Coronary artery (tissue), 2 donors: ENCODE results near the gene NR2C1.

Experiments
- DNase-seq: peaks from one replicate; pipeline ENCODE4 v3.0.0-alpha.2; 2017; ENCODE audit warnings: low spot score
- H3K27ac ChIP-seq, 2 donors: fragments of 200-600 bp; sonication (generic); one replicate each; pipeline ENCODE4 v1.5.1; 2016 to 2019
- H3K4me3 ChIP-seq: fragments of 200-600 bp; sonication (generic); 2 replicates; pipeline ENCODE4 v1.5.1; 2016; ENCODE audit warnings: mild to moderate bottlenecking, moderate library complexity
- CTCF ChIP-seq: fragments of 200-600 bp; sonication (generic); IDR thresholded peaks from one replicate; pipeline ENCODE4 v1.5.1; 2019; ENCODE audit warnings: antibody characterized with exemption

The NR2C1 gene

GRCh38 chr12:95034750-95035149, 38.7 kb downstream of the NR2C1 start:
- no peak overlapping the region for H3K4me3 ChIP-seq
- no peak for TF ChIP-seq CTCF
- no peak for DNase-seq
- no peak overlapping the region for H3K27ac ChIP-seq

GRCh38 chr12:95022477-95022876, 50.9 kb downstream of the NR2C1 start:
- Histone ChIP-seq H3K4me3 (no peak overlapping the region), H3K27ac (no peak overlapping the region)
- no peak for TF ChIP-seq CTCF
- no peak for DNase-seq

GRCh38 chr12:95017482-95017881, 55.9 kb downstream of the NR2C1 start:
- no peak overlapping the region for H3K4me3 ChIP-seq
- TF ChIP-seq CTCF = no peak
- no peak for DNase-seq
- no peak overlapping the region for H3K27ac ChIP-seq

- TF ChIP-seq CTCF = no peak
- Histone ChIP-seq H3K4me3 (no peak overlapping the region), H3K27ac (no peak overlapping the region)
- DNase-seq = no peak
Measured at GRCh38 chr12:95016120-95016519, 57.3 kb downstream of the NR2C1 start.

- Histone ChIP-seq H3K4me3 (no peak overlapping the region), H3K27ac (no peak overlapping the region)
- no peak for TF ChIP-seq CTCF
- no peak for DNase-seq
Measured at GRCh38 chr12:95014554-95014953, 58.9 kb downstream of the NR2C1 start.

GRCh38 chr12:95006206-95006605, 67.2 kb downstream of the NR2C1 start:
- no peak for TF ChIP-seq CTCF
- Histone ChIP-seq H3K4me3 (no peak overlapping the region), H3K27ac (no peak overlapping the region)
- DNase-seq = no peak

- TF ChIP-seq CTCF = no peak
- DNase-seq = no peak
- Histone ChIP-seq H3K27ac (no peak overlapping the region), H3K4me3 (no peak overlapping the region)
Measured at GRCh38 chr12:95004610-95005009, 68.8 kb downstream of the NR2C1 start.
